ENCODE results near the gene RORB.

RORB gene

DNA sequence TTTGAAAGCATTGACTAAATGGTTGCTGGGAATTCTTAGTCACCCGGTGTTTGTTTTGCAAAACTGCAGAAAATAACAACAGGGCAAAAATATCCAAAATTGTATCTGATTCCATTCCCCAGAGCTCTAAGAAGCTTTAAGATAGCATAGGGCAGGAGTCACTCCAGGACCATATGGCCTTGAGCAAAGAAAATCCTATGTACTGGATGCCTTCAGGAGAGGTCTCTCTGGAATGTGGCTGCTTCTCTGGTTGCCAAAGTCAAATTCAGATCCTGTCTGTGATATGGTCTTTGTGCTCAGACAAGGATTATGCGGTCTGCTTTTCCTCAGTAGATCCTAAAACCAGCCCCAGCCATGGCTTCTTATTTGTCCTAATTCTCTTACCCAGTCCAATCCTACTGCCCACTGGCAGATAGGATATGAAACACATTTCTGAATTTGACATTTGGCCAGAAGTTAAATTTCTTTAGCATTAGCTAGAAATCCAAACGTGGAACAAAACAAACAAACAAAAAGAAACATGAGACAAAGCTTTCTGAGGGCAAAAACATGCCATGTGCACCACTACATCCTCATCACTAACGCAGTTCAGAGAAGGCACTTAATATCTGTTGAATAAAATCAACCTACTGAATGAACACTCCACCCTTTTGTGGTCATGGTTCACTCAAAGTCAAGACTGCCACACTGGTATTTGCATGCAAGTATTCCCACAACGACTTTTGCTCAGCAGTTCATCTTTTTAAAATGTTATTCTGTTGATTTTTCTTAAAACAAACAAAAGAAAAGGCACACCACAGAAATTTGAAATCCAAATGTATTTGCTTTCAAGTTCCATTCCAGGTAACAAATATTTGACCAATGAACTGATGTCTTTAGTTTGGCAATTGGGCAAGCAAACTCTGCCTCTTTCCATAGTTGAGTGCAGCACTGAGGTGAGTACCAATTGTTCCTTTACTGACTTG lies 224.8 kb downstream of the RORB start:
- H3K27ac ChIP-seq: no peak overlapping the region
- no peak overlapping the region for H3K4me3 ChIP-seq (ENCODE audit: low read depth, low read length)
- in situ Hi-C loops (cut with HindIII; ENCODE audit: low pct_ligation_motif_present, low sequenced_read_pairs): no loop called here
- no peaks in the 10 kb centered on the region for H3K36me3 ChIP-seq (replicated peaks)
- TF ChIP-seq, protein P1, sequence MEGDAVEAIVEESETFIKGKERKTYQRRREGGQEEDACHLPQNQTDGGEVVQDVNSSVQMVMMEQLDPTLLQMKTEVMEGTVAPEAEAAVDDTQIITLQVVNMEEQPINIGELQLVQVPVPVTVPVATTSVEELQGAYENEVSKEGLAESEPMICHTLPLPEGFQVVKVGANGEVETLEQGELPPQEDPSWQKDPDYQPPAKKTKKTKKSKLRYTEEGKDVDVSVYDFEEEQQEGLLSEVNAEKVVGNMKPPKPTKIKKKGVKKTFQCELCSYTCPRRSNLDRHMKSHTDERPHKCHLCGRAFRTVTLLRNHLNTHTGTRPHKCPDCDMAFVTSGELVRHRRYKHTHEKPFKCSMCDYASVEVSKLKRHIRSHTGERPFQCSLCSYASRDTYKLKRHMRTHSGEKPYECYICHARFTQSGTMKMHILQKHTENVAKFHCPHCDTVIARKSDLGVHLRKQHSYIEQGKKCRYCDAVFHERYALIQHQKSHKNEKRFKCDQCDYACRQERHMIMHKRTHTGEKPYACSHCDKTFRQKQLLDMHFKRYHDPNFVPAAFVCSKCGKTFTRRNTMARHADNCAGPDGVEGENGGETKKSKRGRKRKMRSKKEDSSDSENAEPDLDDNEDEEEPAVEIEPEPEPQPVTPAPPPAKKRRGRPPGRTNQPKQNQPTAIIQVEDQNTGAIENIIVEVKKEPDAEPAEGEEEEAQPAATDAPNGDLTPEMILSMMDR (IDR thresholded peaks at IDR 0.05; ENCODE audit: low read depth, low read length, missing control alignments): no peak
- H3K27me3 ChIP-seq (replicated peaks): no peaks in the 10 kb centered on the region
- no peak for DNase-seq

DNA sequence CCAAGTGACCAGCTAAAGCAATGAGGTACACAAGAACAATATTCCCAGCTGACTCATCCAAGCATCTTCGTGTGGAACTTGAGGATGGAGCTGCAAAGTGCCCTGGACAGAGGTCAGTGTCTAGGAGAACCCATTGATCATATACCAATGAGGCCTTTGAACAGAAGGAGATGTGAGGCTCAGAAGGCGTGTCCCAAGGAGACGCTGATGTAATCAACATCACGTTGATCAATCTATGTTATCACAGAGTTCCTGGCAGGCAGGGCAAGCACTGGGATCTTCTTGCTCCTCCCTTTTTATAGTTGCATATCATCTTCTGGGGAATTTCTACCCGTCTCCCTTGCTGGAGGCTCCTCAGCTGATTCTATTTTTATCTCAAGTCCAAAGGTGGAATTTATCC lies 227.2 kb downstream of the RORB start:
- TF ChIP-seq, protein P1 (IDR thresholded peaks at IDR 0.05; ENCODE audit: low read depth, low read length, missing control alignments): no peak
- no peak for DNase-seq
- H3K27me3 ChIP-seq (replicated peaks): no peaks in the 10 kb centered on the region
- no peak overlapping the region for H3K4me3 ChIP-seq (ENCODE audit: low read depth, low read length)
- in situ Hi-C loops (cut with HindIII; ENCODE audit: low pct_ligation_motif_present, low sequenced_read_pairs): no loop called here
- H3K27ac ChIP-seq: no peak overlapping the region
- H3K36me3 ChIP-seq (replicated peaks): no peaks in the 10 kb centered on the region

DNA sequence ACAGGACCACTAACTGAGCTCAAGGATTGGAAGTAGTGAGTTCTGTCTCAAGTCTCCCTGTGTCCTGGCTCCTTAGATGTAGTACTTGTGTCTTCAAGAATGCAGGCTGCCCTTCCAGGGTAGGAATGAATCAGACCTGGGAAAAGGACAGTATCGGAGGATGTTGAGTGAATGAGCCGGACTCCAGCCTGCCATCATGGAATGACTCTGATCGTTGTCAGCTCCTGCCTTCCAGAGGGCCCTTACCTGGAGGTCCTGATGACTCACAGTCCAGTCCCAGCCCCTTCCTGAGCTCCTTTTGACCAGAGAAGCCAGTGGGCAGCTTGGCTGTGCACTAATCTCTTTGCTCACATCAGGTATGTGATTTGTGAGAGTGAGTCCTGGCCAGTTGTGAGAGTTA lies 229.4 kb downstream of the RORB start:
- Histone ChIP-seq H3K36me3 (replicated peaks) (no peaks in the 10 kb centered on the region), H3K4me3 (ENCODE audit: low read depth, low read length) (no peak overlapping the region), H3K27ac (no peak overlapping the region), H3K27me3 (replicated peaks) (no peaks in the 10 kb centered on the region)
- TF ChIP-seq, protein P1 (IDR thresholded peaks at IDR 0.05; ENCODE audit: low read depth, low read length, missing control alignments): no peak
- in situ Hi-C loops (cut with HindIII; ENCODE audit: low pct_ligation_motif_present, low sequenced_read_pairs): no loop called here
- DNase-seq: no peak

DNA sequence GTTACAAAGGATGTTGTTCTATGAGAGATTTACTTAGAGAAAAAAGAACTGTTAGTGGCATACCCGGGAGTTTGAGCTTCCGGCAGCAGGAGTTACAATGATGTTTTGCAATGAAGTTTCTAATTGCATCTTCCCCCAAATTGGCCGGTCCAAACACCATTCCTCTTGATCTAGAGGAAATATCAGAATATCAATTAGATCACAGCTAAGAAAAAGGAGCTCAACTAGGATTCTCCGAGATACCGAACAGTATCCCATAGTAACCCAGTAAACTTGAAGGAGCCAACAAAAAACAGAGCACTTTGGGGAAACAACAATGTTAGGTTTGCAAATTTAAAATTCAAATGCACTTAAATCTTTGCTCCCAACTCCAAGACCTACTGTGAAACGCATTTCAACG lies 231.0 kb downstream of the RORB start:
- no peak overlapping the region for H3K4me3 ChIP-seq (ENCODE audit: low read depth, low read length)
- H3K27ac ChIP-seq: no peak overlapping the region
- no peaks in the 10 kb centered on the region for H3K36me3 ChIP-seq (replicated peaks)
- TF ChIP-seq, protein P1 (IDR thresholded peaks at IDR 0.05; ENCODE audit: low read depth, low read length, missing control alignments): no peak
- no peaks in the 10 kb centered on the region for H3K27me3 ChIP-seq (replicated peaks)
- in situ Hi-C loops (cut with HindIII; ENCODE audit: low pct_ligation_motif_present, low sequenced_read_pairs): no loop called here
- DNase-seq: no peak

DNA sequence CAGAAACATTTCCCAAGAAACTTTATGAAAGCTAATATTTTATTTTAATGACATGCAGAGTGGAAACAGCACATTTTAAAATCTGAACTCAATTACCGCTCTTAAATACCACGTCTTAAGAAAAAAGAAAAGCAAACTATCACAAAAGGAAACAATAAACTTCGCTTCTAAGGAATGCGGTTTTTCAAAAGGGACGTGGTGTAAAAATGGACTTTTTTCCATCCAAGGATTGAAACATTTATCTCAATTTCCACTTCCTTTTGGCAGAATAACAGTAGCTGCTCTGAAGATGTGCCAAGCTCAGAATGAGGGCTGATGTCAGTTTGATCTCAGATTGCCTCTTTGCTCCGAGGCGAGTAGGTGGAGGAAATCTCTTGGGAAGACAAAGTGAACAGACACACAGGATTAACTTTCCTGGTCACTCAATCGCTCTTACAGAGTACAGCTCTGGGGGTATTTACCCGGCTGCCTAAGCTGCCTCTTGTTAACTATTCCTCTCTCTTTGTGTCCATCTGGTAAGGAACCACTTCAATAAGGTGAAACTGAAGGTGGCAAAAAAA lies 232.1 kb downstream of the RORB start:
- DNase-seq: no peak

More for the DNA sequence above, 232.1 kb downstream of the RORB start:
- Histone ChIP-seq H3K27ac (no peak overlapping the region), H3K27me3 (replicated peaks) (no peaks in the 10 kb centered on the region), H3K4me3 (ENCODE audit: low read depth, low read length) (no peak overlapping the region), H3K36me3 (replicated peaks) (no peaks in the 10 kb centered on the region)
- in situ Hi-C loops (cut with HindIII; ENCODE audit: low pct_ligation_motif_present, low sequenced_read_pairs): no loop called here
- TF ChIP-seq, protein P1 (IDR thresholded peaks at IDR 0.05; ENCODE audit: low read depth, low read length, missing control alignments): no peak

All from brain microvascular endothelial cell (primary cell).